Germinal center (tissue), 1 donor: Measurements from ENCODE around the gene SCCPDH.
"Not testable (repeated sequence)": the region's sequence is repeated elsewhere in the genome, so short reads cannot be mapped to it uniquely, and the experiment has no call there.

Experiments
- DNase-seq: peaks from one replicate; pipeline ENCODE4 v3.0.0; 2012; ENCODE audit warnings: mixed read lengths, low spot score

Gene SCCPDH

GRCh38 chr1:246708166-246708565 is 16.0 kb upstream of the SCCPDH start:
- DNase-seq = no peak

DNA sequence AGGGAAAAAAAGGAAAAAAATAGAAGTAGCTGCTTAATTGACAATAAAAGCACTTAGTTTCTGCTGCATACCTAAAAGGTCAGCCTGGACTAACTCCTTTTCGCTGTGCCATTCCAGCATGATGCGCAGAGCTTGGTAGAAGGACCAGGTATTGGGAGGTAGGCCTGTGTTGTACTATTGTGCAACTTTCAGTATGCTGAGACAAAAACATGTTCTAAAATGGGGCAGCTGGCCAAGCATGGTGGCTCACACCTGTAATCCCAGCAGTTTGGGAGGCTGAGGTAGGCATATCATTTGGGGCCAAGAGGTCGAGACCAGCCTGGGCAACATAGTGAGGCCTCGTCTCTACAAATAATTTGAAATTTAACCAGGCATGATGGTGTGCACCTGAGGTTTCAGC is 15.0 kb upstream of the SCCPDH start:
- no peak for DNase-seq

- no peak for DNase-seq
Observed at GRCh38 chr1:246709835-246710234, 14.4 kb upstream of the SCCPDH start.

DNA sequence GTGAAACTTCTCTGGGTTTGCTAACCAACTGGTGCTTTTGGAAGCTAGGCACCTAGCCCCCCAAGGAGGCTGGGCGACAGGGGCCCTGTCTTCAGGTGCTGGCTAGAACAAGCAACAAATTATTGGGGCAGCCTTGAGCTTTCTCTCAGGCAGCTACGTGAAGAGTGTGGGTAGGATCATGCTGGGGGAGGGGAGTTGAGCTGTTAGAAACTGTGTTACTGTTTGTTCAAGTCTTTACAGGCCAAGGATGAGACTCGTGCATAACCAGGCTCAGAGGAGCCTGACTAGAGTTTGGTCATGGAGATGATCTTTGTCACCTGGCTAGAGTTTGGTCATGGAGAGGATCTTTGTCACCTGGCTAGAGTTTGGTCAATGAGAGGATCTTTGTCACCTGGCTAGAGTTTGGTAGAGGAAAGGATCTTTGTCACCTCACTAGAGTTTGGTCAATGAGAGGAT is 12.6 kb upstream of the SCCPDH start:
- no peak for DNase-seq

DNA sequence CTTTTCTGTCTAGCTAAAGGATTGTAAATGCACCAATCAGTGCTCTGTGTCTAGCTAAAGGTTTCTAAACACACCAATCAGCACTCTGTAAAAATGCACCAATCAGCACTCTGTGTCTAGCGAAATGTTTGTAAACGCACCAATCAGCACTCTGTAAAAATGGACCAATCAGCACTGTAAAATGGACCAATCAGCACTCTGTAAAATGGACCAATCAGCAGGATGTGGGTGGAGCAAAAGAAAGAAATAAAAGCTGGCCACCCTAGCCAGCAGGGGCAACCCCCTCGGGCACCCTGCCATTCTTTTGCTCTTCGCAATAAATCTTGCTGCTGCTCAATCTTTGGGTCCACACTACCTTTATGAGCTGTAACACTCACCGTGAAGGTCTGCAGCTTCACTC is 11.8 kb upstream of the SCCPDH start:
- not testable (repeated sequence) for DNase-seq

DNA sequence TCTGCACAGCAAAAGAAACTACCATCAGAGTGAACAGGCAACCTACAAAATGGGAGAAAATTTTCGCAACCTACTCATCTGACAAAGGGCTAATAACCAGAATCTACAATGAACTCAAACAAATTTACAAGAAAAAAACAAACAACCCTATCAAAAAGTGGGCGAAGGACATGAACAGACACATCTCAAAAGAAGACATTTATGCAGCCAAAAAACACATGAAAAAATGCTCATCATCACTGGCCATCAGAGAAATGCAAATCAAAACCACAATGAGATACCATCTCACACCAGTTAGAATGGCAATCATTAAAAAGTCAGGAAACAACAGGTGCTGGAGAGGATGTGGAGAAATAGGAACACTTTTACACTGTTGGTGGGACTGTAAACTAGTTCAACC is 4.8 kb upstream of the SCCPDH start:
- DNase-seq = not testable (repeated sequence)

- not testable (repeated sequence) for DNase-seq
Observed at GRCh38 chr1:246720814-246721213, 3.4 kb upstream of the SCCPDH start.

GRCh38 chr1:246722720-246723119 is 1.5 kb upstream of the SCCPDH start:
- no peak for DNase-seq

DNA sequence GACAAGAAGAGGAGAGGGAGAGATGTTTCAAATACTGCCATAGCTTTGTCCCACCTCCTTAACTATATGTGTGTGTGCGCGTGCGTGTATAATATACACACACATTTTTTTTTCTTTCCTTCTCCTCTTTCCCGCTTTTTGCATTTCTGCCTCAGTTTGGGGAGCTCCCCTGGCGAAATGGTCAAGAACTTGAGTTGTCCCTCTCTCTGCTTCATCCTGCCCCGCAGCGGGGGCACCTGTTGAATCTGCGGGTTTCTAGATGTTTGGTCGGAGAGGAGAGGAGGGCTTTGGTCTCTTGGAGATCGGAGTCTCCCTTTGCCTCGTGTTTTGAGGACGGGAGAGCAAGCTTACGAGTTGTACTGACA is 504 bp downstream of the SCCPDH start:
- DNase-seq = peak; percentile 23

GRCh38 chr1:246725191-246725590 is 982 bp downstream of the SCCPDH start:
- DNase-seq = no peak

DNA sequence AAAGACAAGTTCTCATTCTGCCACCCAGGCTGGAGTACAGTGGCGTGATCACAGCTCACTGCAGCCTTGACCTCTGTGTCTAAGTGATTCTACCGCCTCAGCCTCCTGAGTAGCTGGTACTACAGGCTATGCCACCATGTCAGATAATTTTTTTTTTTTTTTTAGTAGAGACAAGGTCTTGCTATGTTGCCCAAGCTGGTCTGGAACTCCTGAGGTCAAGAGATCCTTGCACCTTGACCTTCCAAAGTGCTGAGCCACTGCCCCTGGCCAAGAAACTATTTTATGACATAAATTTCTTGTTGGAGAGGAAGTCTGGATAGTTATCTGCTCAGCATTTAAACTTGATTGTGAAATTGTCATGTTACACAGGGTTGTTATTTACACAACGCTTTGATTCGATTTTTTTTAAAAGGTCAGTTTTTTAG is 2.1 kb downstream of the SCCPDH start:
- no peak for DNase-seq

DNA sequence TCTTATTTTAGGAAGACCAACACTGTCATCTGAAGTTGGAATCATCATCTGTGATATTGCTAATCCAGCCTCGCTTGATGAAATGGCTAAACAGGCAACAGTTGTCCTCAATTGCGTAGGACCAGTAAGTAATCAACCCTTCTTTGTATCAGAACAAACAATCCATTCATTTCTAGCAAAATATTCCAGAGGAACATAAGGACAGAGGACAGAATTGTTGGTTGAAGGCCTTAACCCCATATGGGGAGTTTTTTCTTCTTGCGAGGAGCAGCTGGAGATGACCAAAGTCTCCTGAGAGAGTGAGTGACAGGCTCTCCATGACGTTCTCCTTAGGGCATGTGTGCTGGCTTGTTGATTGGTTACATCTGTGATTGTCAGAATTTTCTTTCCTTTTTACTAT is 2.7 kb downstream of the SCCPDH start:
- DNase-seq = no peak

DNA sequence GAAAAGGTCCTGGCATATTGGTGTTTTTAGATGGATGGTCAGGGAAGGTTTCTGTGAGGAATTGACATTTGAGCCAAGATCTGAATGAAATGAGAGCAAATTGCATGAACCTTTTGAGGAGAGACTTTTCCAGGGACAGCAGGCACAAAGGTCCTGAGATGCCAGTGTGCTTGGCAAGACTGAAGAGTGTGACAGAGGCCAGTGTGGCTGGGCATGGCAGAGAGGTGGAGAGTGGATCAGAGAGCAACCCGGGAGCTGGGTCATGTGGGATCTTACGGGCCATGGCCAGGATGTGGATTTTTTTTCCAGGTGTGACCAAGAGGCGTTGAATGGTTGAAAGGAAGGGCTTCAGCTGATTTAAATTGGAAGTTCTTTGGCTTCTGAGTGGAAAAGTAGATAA is 3.4 kb downstream of the SCCPDH start:
- no peak for DNase-seq

GRCh38 chr1:246728311-246728710 is 4.1 kb downstream of the SCCPDH start:
- DNase-seq = no peak

- not testable (repeated sequence) for DNase-seq
Observed at GRCh38 chr1:246729040-246729439, 4.8 kb downstream of the SCCPDH start.

GRCh38 chr1:246730839-246731238 is 6.6 kb downstream of the SCCPDH start:
- no peak for DNase-seq

- DNase-seq = not testable (repeated sequence)
Observed at GRCh38 chr1:246731873-246732272, 7.7 kb downstream of the SCCPDH start.

DNA sequence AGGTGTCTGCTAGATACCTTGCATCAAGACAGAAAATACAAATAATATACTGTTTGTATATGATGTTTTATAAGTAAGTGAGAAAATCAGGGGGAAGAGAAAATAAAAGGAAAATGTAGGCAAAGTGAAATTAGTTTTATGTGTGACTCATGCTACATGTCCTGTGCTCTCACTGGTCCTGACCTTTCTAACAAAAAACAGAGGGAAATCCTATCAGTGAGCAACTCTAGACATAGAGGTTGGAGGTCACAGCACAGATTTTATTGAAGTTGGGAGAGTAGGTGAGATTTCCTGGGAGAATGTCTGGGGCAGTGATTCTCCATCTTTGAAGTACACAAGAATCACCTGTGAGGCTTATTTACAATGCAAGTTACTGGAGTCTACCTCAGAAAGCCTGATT is 9.5 kb downstream of the SCCPDH start:
- DNase-seq = no peak

- no peak for DNase-seq
Observed at GRCh38 chr1:246734866-246735265, 10.7 kb downstream of the SCCPDH start.

- no peak for DNase-seq
Observed at GRCh38 chr1:246735735-246736134, 11.5 kb downstream of the SCCPDH start.

- no peak for DNase-seq
Observed at GRCh38 chr1:246742396-246742795, 18.2 kb downstream of the SCCPDH start.

DNA sequence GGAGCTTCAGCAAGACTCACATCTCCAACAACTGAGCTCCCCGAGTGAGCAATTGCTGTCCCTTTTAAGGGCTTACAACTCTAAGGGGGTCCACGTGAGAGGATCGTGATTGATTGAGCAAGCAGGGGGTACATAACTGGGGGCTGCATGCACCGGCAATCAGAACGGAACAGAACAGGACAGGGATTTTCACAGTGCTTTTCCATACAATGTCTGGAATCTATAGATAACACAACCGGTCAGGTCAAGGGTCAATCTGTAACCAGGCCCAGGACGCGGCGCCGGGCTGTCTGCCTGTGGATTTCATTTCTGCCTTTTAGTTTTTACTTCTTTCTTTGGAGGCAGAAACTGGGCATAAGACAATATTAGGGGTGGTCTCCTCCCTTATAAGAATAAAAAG is 21.9 kb downstream of the SCCPDH start:
- not testable (repeated sequence) for DNase-seq

- no peak for DNase-seq
Observed at GRCh38 chr1:246748006-246748405, 23.8 kb downstream of the SCCPDH start.

- DNase-seq = no peak
Observed at GRCh38 chr1:246748867-246749266, 24.7 kb downstream of the SCCPDH start.

- no peak for DNase-seq
Observed at GRCh38 chr1:246750752-246751151, 26.5 kb downstream of the SCCPDH start.
